Gastrocnemius medialis (tissue), 4 donors: ENCODE data around the gene CBS.

Experiments used
- CTCF ChIP-seq, 5 experiments: fragments of 450-650 bp in 3 of 5; fragments of 200-600 bp in 2 of 5; sonication (generic) in 2 of 5; IDR thresholded peaks in 4 of 5; conservative IDR thresholded peaks in 1 of 5; 1 replicate in 4 of 5; 2 replicates in 1 of 5; pipeline ENCODE4 v1.5.1; 2016 to 2019; ENCODE audit warnings: antibody characterized with exemption in 5 of 5, mild to moderate bottlenecking in 3 of 5, moderate library complexity in 3 of 5
- POLR2A ChIP-seq, 2 donors: fragments of 450-650 bp; IDR thresholded peaks; one replicate each; pipeline ENCODE4 v1.6.1; 2017; ENCODE audit warnings: antibody characterized with exemption in 2 of 2, mild to moderate bottlenecking in 2 of 2, moderate library complexity in 2 of 2

- TF ChIP-seq CTCF (IDR thresholded peaks at IDR 0.05 in 4 of 5, conservative IDR thresholded peaks at IDR 0.05 in 1 of 5) (no peak), POLR2A (IDR thresholded peaks at IDR 0.05) (no peak)
Observed at GRCh38 chr21:43029785-43030184, 45.9 kb downstream of the CBS start.
